HL-60 (cell line): Measurements from ENCODE around the gene EPB41.
"Not testable (repeated sequence)": the region's sequence is repeated elsewhere in the genome, so short reads cannot be mapped to it uniquely, and the experiment has no call there.

Experiments
- DNase-seq, 2 experiments: peaks; one replicate each; pipeline ENCODE4 v3.0.0-alpha.2; 2010 to 2020; ENCODE audit warnings: low read depth in 1 of 2, low spot score in 1 of 2
- H3K27ac ChIP-seq: fragments of 250-450 bp; sonication (Bioruptor Pico); replicated peaks from 2 replicates; pipeline ENCODE4 v1.5.1; 2020; ENCODE audit warnings: mild to moderate bottlenecking, moderate library complexity
- H3K27me3 ChIP-seq: fragments of 250-450 bp; sonication (Bioruptor Pico); 2 replicates; pipeline ENCODE4 v1.5.1; 2021; ENCODE audit warnings: mild to moderate bottlenecking, moderate library complexity; ENCODE audit not compliant: insufficient read depth, poor library complexity, severe bottlenecking
- H3K4me3 ChIP-seq: replicated peaks from 2 replicates; pipeline ENCODE4 v1.5.1; 2011; ENCODE audit warnings: mild to moderate bottlenecking, control low read depth, low read length; ENCODE audit not compliant: insufficient read depth
- CTCF ChIP-seq: IDR thresholded peaks from one replicate; pipeline ENCODE4 v1.5.1; 2011; ENCODE audit warnings: low read length, control low read depth, inconsistent platforms; ENCODE audit not compliant: insufficient read depth
- GABPA ChIP-seq: IDR thresholded peaks from 2 replicates; pipeline ENCODE4 v1.6.1; 2012; ENCODE audit warnings: low read depth
- POLR2AphosphoS5 ChIP-seq: IDR thresholded peaks from 2 replicates; pipeline ENCODE4 v1.6.1; 2012; ENCODE audit warnings: low read depth
- REST ChIP-seq: IDR thresholded peaks from 2 replicates; pipeline ENCODE4 v1.6.1; 2012; ENCODE audit warnings: low read depth; ENCODE audit not compliant: insufficient replicate concordance
- SPI1 ChIP-seq: IDR thresholded peaks from 2 replicates; pipeline ENCODE4 v1.6.1; 2012; ENCODE audit warnings: low read depth, mild to moderate bottlenecking, borderline replicate concordance

EPB41 gene

GRCh38 chr1:29062157-29062942 is 148.0 kb downstream of the EPB41 start:
- H3K27ac ChIP-seq, result no peak overlapping the region
- no peak for DNase-seq
- H3K27me3 ChIP-seq, result no peaks in the 10 kb centered on the region
- TF ChIP-seq SPI1 (no peak), CTCF (no peak), REST (no peak), GABPA (no peak), POLR2AphosphoS5 (no peak)
- no peak overlapping the region for H3K4me3 ChIP-seq

GRCh38 chr1:29064064-29064463 is 149.7 kb downstream of the EPB41 start:
- Histone ChIP-seq H3K27me3 (no peaks in the 10 kb centered on the region), H3K27ac (no peak overlapping the region), H3K4me3 (no peak overlapping the region)
- DNase-seq, result no peak
- no peak for TF ChIP-seq SPI1
- no peak for TF ChIP-seq REST
- TF ChIP-seq POLR2AphosphoS5, result no peak
- TF ChIP-seq CTCF, result no peak
- TF ChIP-seq GABPA, result no peak

GRCh38 chr1:29077155-29077554 is 162.8 kb downstream of the EPB41 start:
- Histone ChIP-seq H3K27me3 (no peaks in the 10 kb centered on the region), H3K4me3 (no peak overlapping the region), H3K27ac (no peak overlapping the region)
- no peak for TF ChIP-seq POLR2AphosphoS5
- TF ChIP-seq GABPA, result no peak
- no peak for TF ChIP-seq CTCF
- TF ChIP-seq REST, result no peak
- no peak for TF ChIP-seq SPI1
- DNase-seq, result no peak

GRCh38 chr1:29079916-29080629 is 165.7 kb downstream of the EPB41 start:
- H3K4me3 ChIP-seq, H3K27ac ChIP-seq, DNase-seq, H3K27me3 ChIP-seq: not testable (repeated sequence)
